H1 (cell line): ENCODE measurements around the gene MROH2B. TPM values are rescaled to one million over a fixed set of nuclear protein-coding genes. Genes with fewer than 3 reads are reported as not detected.

Experiments
- CTCF ChIA-PET: fragments of 300-600 bp; sonication (Branson Sonifier 250); formaldehyde crosslinking; loops from one replicate; lab custom pipeline; 2021; ENCODE audit not compliant: partially characterized antibody; lab: Charles Lee
- POLR2A ChIA-PET: fragments of 300-600 bp; sonication (Branson Sonifier 250); formaldehyde crosslinking; loops from one replicate; lab custom pipeline; 2021; ENCODE audit warnings: inconsistent platforms; ENCODE audit not compliant: partially characterized antibody; lab: Charles Lee
- DNase-seq, 2 experiments: peaks; one replicate each; pipeline versions ENCODE4 v3.0.0 to v3.0.0-alpha.2; 2010 to 2022; ENCODE audit warnings: low spot score in 2 of 2, low read depth in 1 of 2, mixed read lengths in 1 of 2
- FAIRE-seq: peaks from 2 replicates; lab custom pipeline; 2011; peaks lifted over from hg19 to GRCh38; lab: Jason Lieb, UNC
- H2AFZ ChIP-seq: 2 replicates; pipeline ENCODE4 v1.8.1; 2012; ENCODE audit warnings: low read length, inconsistent platforms
- H2AK5ac ChIP-seq: 2 replicates; pipeline ENCODE4 v1.6.1; 2013; ENCODE audit warnings: low read depth, low read length
- H2BK120ac ChIP-seq: replicated peaks from 2 replicates; pipeline ENCODE3; 2013; ENCODE audit warnings: low read depth, low read length, inconsistent platforms
- H2BK12ac ChIP-seq: 2 replicates; pipeline ENCODE4 v1.6.1; 2013; ENCODE audit warnings: low read depth, low read length
- H2BK15ac ChIP-seq: 2 replicates; pipeline ENCODE4 v1.6.1; 2013; ENCODE audit warnings: low read length
- H2BK20ac ChIP-seq: 2 replicates; pipeline ENCODE4 v1.6.1; 2013; ENCODE audit warnings: low read length
- H2BK5ac ChIP-seq: 2 replicates; pipeline ENCODE4 v1.6.1; 2013; ENCODE audit warnings: low read depth, low read length
- H3K14ac ChIP-seq: 2 replicates; pipeline ENCODE4 v1.6.1; 2013; ENCODE audit warnings: inconsistent platforms; ENCODE audit not compliant: insufficient read length
- H3K18ac ChIP-seq: 2 replicates; pipeline ENCODE4 v1.6.1; 2013; ENCODE audit warnings: low read length; ENCODE audit errors: extremely low read depth
- H3K23ac ChIP-seq: 2 replicates; pipeline ENCODE4 v1.6.1; 2013; ENCODE audit warnings: inconsistent platforms; ENCODE audit not compliant: insufficient read length
- H3K23me2 ChIP-seq: 2 replicates; pipeline ENCODE4 v1.6.1; 2013; ENCODE audit warnings: low read depth, low read length
- H3K27ac ChIP-seq: 2 replicates; pipeline ENCODE4 v1.6.1; 2011; ENCODE audit warnings: low read depth, low read length, inconsistent platforms
- H3K27me3 ChIP-seq, 4 experiments: replicated peaks in 1 of 4; 1 replicate in 1 of 4; 2 replicates in 3 of 4; pipeline versions ENCODE4 v1.6.1 to v1.8.1; 2011 to 2013; ENCODE audit warnings: low read length in 3 of 4, mild to moderate bottlenecking in 3 of 4, inconsistent platforms in 2 of 4, mixed read lengths in 2 of 4, moderate library complexity in 1 of 4; ENCODE audit not compliant: control insufficient read depth in 3 of 4, insufficient read depth in 3 of 4; ENCODE audit errors: extremely low read depth in 1 of 4
- H3K36me3 ChIP-seq, 4 experiments: 2 replicates each; pipeline versions ENCODE4 v1.6.1 to v1.8.1; 2011 to 2013; ENCODE audit warnings: mild to moderate bottlenecking in 4 of 4, low read length in 3 of 4, moderate library complexity in 2 of 4, control low read depth in 1 of 4, inconsistent platforms in 1 of 4; ENCODE audit not compliant: insufficient read depth in 4 of 4, control insufficient read depth in 2 of 4
- H3K4ac ChIP-seq: replicated peaks from 2 replicates; pipeline ENCODE3; 2013; ENCODE audit warnings: low read length, low read depth, mixed read lengths, inconsistent platforms; ENCODE audit not compliant: insufficient read length
- H3K4me1 ChIP-seq, 4 experiments: replicated peaks in 1 of 4; 1 replicate in 1 of 4; 2 replicates in 3 of 4; pipeline versions ENCODE4 v1.6.1 to v1.8.1; 2011 to 2013; ENCODE audit warnings: low read length in 3 of 4, inconsistent platforms in 2 of 4, mixed read lengths in 1 of 4; ENCODE audit not compliant: insufficient read depth in 4 of 4, control insufficient read depth in 3 of 4
- H3K4me2 ChIP-seq, 2 experiments: 2 replicates each; pipeline versions ENCODE4 v1.6.1 to v1.8.1; 2011 to 2013; ENCODE audit warnings: low read depth in 2 of 2, low read length in 2 of 2, control low read depth in 1 of 2, inconsistent platforms in 1 of 2, mild to moderate bottlenecking in 1 of 2; ENCODE audit not compliant: insufficient read depth in 1 of 2
- H3K4me3 ChIP-seq, 4 experiments: fragments of 200-600, 300-600 bp in 1 of 4; sonication (generic), shearing (Covaris generic), sonication (Bioruptor Twin) in 1 of 4; 2 replicates each; pipeline versions ENCODE4 v1.5.1 to v1.8.1; 2011 to 2016; ENCODE audit warnings: low read length in 4 of 4, low read depth in 3 of 4, control low read depth in 2 of 4, inconsistent platforms in 2 of 4, mild to moderate bottlenecking in 2 of 4, mixed read lengths in 1 of 4, moderate library complexity in 1 of 4; ENCODE audit not compliant: insufficient read depth in 2 of 4; ENCODE audit errors: extremely low read depth in 1 of 4
- H3K56ac ChIP-seq: replicated peaks from 2 replicates; pipeline ENCODE3; 2013; ENCODE audit warnings: low read depth, mild to moderate bottlenecking, mixed read lengths, low read length, inconsistent platforms; ENCODE audit not compliant: insufficient read length
- H3K79me1 ChIP-seq: 2 replicates; pipeline ENCODE4 v1.6.1; 2013; ENCODE audit warnings: low read depth, low read length, control low read depth
- H3K79me2 ChIP-seq, 2 experiments: 2 replicates each; pipeline versions ENCODE4 v1.6.1 to v1.8.1; 2012 to 2013; ENCODE audit warnings: low read length in 2 of 2, mild to moderate bottlenecking in 2 of 2, inconsistent platforms in 1 of 2; ENCODE audit not compliant: insufficient read depth in 2 of 2, control insufficient read depth in 1 of 2
- H3K9ac ChIP-seq, 4 experiments: replicated peaks in 1 of 4; 1 replicate in 1 of 4; 2 replicates in 3 of 4; pipeline versions ENCODE4 v1.6.1 to v1.8.1; 2011 to 2013; ENCODE audit warnings: low read depth in 3 of 4, low read length in 3 of 4, control low read depth in 2 of 4, mild to moderate bottlenecking in 2 of 4, moderate library complexity in 2 of 4, inconsistent platforms in 1 of 4; ENCODE audit errors: extremely low read depth in 1 of 4
- H3K9me3 ChIP-seq, 2 experiments: 2 replicates each; pipeline versions ENCODE4 v1.6.1 to v1.8.1; 2012 to 2013; ENCODE audit warnings: mild to moderate bottlenecking in 2 of 2, moderate library complexity in 2 of 2, control low read depth in 1 of 2, inconsistent platforms in 1 of 2, low read depth in 1 of 2, low read length in 1 of 2, mixed read lengths in 1 of 2; ENCODE audit not compliant: insufficient read depth in 2 of 2
- H4K20me1 ChIP-seq, 2 experiments: replicated peaks in 1 of 2; 2 replicates each; pipeline versions ENCODE3 to v1.8.1; 2011 to 2013; ENCODE audit warnings: inconsistent platforms in 2 of 2, low read length in 2 of 2, mild to moderate bottlenecking in 1 of 2; ENCODE audit not compliant: insufficient read depth in 2 of 2, control insufficient read depth in 1 of 2
- H4K5ac ChIP-seq: 2 replicates; pipeline ENCODE4 v1.6.1; 2013; ENCODE audit warnings: low read length, low read depth, mixed read lengths, inconsistent platforms; ENCODE audit not compliant: insufficient read length
- H4K8ac ChIP-seq: 2 replicates; pipeline ENCODE4 v1.8.0; 2013; ENCODE audit warnings: mild to moderate bottlenecking, moderate library complexity, low read length, inconsistent platforms; ENCODE audit not compliant: insufficient read depth; ENCODE audit errors: extremely low read depth
- H4K91ac ChIP-seq: replicated peaks from 2 replicates; pipeline ENCODE3; 2013; ENCODE audit warnings: low read length, mixed read lengths, inconsistent platforms; ENCODE audit not compliant: insufficient read length
- BACH1 ChIP-seq: IDR thresholded peaks from 2 replicates; pipeline ENCODE4 v1.6.1; 2012; ENCODE audit warnings: low read length, improper control_type of control experiment
- CHD1 ChIP-seq: IDR thresholded peaks from 2 replicates; pipeline ENCODE4 v1.6.1; 2012; ENCODE audit warnings: low read depth, low read length, improper control_type of control experiment
- CHD2 ChIP-seq: IDR thresholded peaks from 2 replicates; pipeline ENCODE4 v1.6.1; 2012; ENCODE audit warnings: low read length, improper control_type of control experiment
- HDAC2 ChIP-seq, 2 experiments: fragments of 300-600 bp in 1 of 2; sonication (generic) in 1 of 2; IDR thresholded peaks; 2 replicates each; pipeline ENCODE4 v1.6.1; 2011 to 2012; ENCODE audit warnings: low read depth in 2 of 2, low read length in 2 of 2, mild to moderate bottlenecking in 2 of 2, moderate library complexity in 2 of 2, borderline replicate concordance in 1 of 2, inconsistent platforms in 1 of 2
- JUN ChIP-seq: IDR thresholded peaks from 2 replicates; pipeline ENCODE4 v1.6.1; 2011; ENCODE audit warnings: low read depth, mild to moderate bottlenecking, improper control_type of control experiment, low read length
- POLR2A ChIP-seq, 2 experiments: IDR thresholded peaks; 1 replicate in 1 of 2; 2 replicates in 1 of 2; pipeline ENCODE4 v1.6.1; 2011; ENCODE audit warnings: low read depth in 2 of 2, low read length in 2 of 2, mild to moderate bottlenecking in 2 of 2; ENCODE audit errors: control extremely low read depth in 1 of 2
- SIN3A ChIP-seq, 2 experiments: IDR thresholded peaks in 1 of 2; conservative IDR thresholded peaks in 1 of 2; 2 replicates each; pipeline ENCODE4 v1.6.1; 2011 to 2012; ENCODE audit warnings: low read length in 2 of 2, improper control_type of control experiment in 1 of 2, low read depth in 1 of 2, mild to moderate bottlenecking in 1 of 2
- TAF7 ChIP-seq: optimal IDR thresholded peaks from 2 replicates; pipeline ENCODE3; 2011; ENCODE audit warnings: low read depth, mild to moderate bottlenecking, inconsistent platforms, low read length, moderate library complexity, borderline replicate concordance
- YY1 ChIP-seq: IDR thresholded peaks from 2 replicates; pipeline ENCODE4 v1.6.1; 2011; ENCODE audit warnings: low read depth, mild to moderate bottlenecking, low read length
- polyA plus RNA-seq, 7 experiments: library from polyadenylated mRNA; depleted of rRNA in 3 of 7; stranded (reverse) in 5 of 7; unstranded in 2 of 7; fragments of >200 nt in 5 of 7; fragments of 200-250 nt in 2 of 7; gene quantifications; 1 replicate in 5 of 7; 2 replicates in 1 of 7; 4 replicates in 1 of 7; pipeline versions ENCODE4 v1.2.1 to v1.2.3, GENCODE V29; 2011 to 2013; ENCODE audit warnings: missing spikeins in 2 of 7, mixed read lengths in 2 of 7
- total RNA-seq: library from RNA; stranded (reverse); fragmentation: NEBNext Ultra II Directional; extraction: Animal tissue kit (Norgen Biotek cat#: 25700); gene quantifications from 2 replicates; pipeline ENCODE4 v1.2.1, GENCODE V29; 2021

MROH2B gene
- total and polyA plus RNA-seq, 2 of the 8 experiments (the other 6 are each of a cell fraction or from before 2014, with no cell fraction given): not detected

- no peak overlapping the region for H2BK20ac ChIP-seq
- no peaks in the 10 kb centered on the region for H3K79me1 ChIP-seq
- H2AFZ ChIP-seq: no peak overlapping the region
- ChIA-PET POLR2A (no interaction called here), CTCF (no interaction called here)
- no peak overlapping the region for H2BK12ac ChIP-seq
- H3K4me1 ChIP-seq: no peaks in the 10 kb centered on the region
- no peak overlapping the region for H3K4me2 ChIP-seq
- H3K23ac ChIP-seq: no peak overlapping the region
- no peak overlapping the region for H3K4me3 ChIP-seq
- H2BK15ac ChIP-seq: no peak overlapping the region
- H4K5ac ChIP-seq: no peak overlapping the region
- no peak overlapping the region for H2BK5ac ChIP-seq
- no peak for TF ChIP-seq CHD1
- no peak for TF ChIP-seq YY1
- no peak for TF ChIP-seq HDAC2 (IDR thresholded peaks at IDR 0.05; ENCODE audit: borderline replicate concordance in 1 of 2, low read depth in 2 of 2, low read length in 2 of 2)
- TF ChIP-seq TAF7: no peak
- no peak for TF ChIP-seq CHD2
- no peak for TF ChIP-seq JUN
- TF ChIP-seq SIN3A (conservative IDR thresholded peaks at IDR 0.05 in 1 of 2, IDR thresholded peaks at IDR 0.05 in 1 of 2; ENCODE audit: low read depth in 1 of 2, low read length in 2 of 2): no peak
- TF ChIP-seq POLR2A (IDR thresholded peaks at IDR 0.05; ENCODE audit: control extremely low read depth in 1 of 2, low read depth in 2 of 2, low read length in 2 of 2): no peak
- TF ChIP-seq BACH1: no peak
- no peaks in the 10 kb centered on the region for H4K20me1 ChIP-seq
- H3K56ac ChIP-seq: no peak overlapping the region
- no peak overlapping the region for H4K91ac ChIP-seq
- no peak overlapping the region for H3K14ac ChIP-seq
- FAIRE-seq (no peak), DNase-seq (no peak)
- H3K4ac ChIP-seq: no peak overlapping the region
- H3K9ac ChIP-seq: no peak overlapping the region
- H3K36me3 ChIP-seq: no peaks in the 10 kb centered on the region
- no peaks in the 10 kb centered on the region for H3K79me2 ChIP-seq
- H3K18ac ChIP-seq: no peak overlapping the region
- no peaks in the 10 kb centered on the region for H3K23me2 ChIP-seq
- no peak overlapping the region for H3K27ac ChIP-seq
- H2BK120ac ChIP-seq: no peak overlapping the region
- H2AK5ac ChIP-seq: no peak overlapping the region
- peaks cover 2 to 3% of the 10 kb centered on the region in 2 experiments; a peak in 2 of 4 replicates for H3K9me3 ChIP-seq
- no peaks in the 10 kb centered on the region for H3K27me3 ChIP-seq
- H4K8ac ChIP-seq: no peak overlapping the region
These were observed 31.2 kb upstream of the MROH2B start for GRCh38 chr5:41102341-41102740.
